ENCODE data around the gene FYTTD1.

FYTTD1 gene

GRCh38 chr3:197836244-197836643 is 86.6 kb downstream of the FYTTD1 start:
- DNase-seq (ENCODE audit: low spot score) = no peak
